GM19238 (cell line): Measurements from ENCODE around the gene MAST3.

ENCODE experiments used
- DNase-seq: peaks from one replicate; pipeline ENCODE4 v3.0.0; 2011; ENCODE audit warnings: low spot score; ENCODE audit not compliant: insufficient read length

Gene MAST3

GRCh38 chr19:18135712-18136584 lies 38.4 kb downstream of the MAST3 start:
- no peak for DNase-seq

- DNase-seq, result no peak
These were observed 39.7 kb downstream of the MAST3 start for GRCh38 chr19:18137242-18137641.

GRCh38 chr19:18137657-18138339 lies 40.2 kb downstream of the MAST3 start:
- DNase-seq, result no peak

GRCh38 chr19:18140473-18140872 lies 42.9 kb downstream of the MAST3 start:
- DNase-seq, result no peak

GRCh38 chr19:18141031-18141430 lies 43.5 kb downstream of the MAST3 start:
- DNase-seq, result no peak

GRCh38 chr19:18143902-18144301 lies 46.3 kb downstream of the MAST3 start:
- DNase-seq, result no peak

GRCh38 chr19:18144361-18144760 lies 46.8 kb downstream of the MAST3 start:
- no peak for DNase-seq

GRCh38 chr19:18144906-18145305 lies 47.3 kb downstream of the MAST3 start:
- DNase-seq, result no peak

GRCh38 chr19:18145391-18145999 lies 47.9 kb downstream of the MAST3 start:
- no peak for DNase-seq

GRCh38 chr19:18147396-18147795 lies 49.8 kb downstream of the MAST3 start:
- no peak for DNase-seq

- no peak for DNase-seq
These were observed 52.0 kb downstream of the MAST3 start for GRCh38 chr19:18149596-18149975.

GRCh38 chr19:18150776-18151624 lies 53.4 kb downstream of the MAST3 start:
- no peak for DNase-seq

- peak; percentile 100 for DNase-seq
These were observed 54.9 kb downstream of the MAST3 start for GRCh38 chr19:18152442-18152816.

GRCh38 chr19:18152817-18153555 lies 55.4 kb downstream of the MAST3 start, which contains the start of gene PIK3R2:
Gene PIK3R2 (plus strand): TSS chr19:18153163. CDS start chr19:18155880, 2,717 bp downstream.
- DNase-seq, result peak; percentile 99

GRCh38 chr19:18153556-18154134 lies 56.1 kb downstream of the MAST3 start:
- no peak for DNase-seq

- DNase-seq, result no peak
These were observed 57.8 kb downstream of the MAST3 start for GRCh38 chr19:18155095-18156087.

- DNase-seq, result no peak
These were observed 58.7 kb downstream of the MAST3 start for GRCh38 chr19:18156268-18156667.

GRCh38 chr19:18156841-18157464 lies 59.4 kb downstream of the MAST3 start:
- no peak for DNase-seq
